ENCODE measurements around the gene OPRL1. TPM values are rescaled to one million over a fixed set of nuclear protein-coding genes. Genes with fewer than 3 reads are reported as not detected.

The OPRL1 gene
- total RNA-seq, 4 donors from 2014 or later: 0.15 to 0.88 (median 0.28) TPM

- DNase-seq (ENCODE audit: low spot score in 2 of 2): no peak
- H3K4me3 ChIP-seq (ENCODE audit: low read depth, poor library complexity, severe bottlenecking): no peak overlapping the region
- intact Hi-C loops (cut with DNase I; ENCODE audit: low total_unique reads): no loop called here
- WGBS, 2 donors: 40 to 62% methylated on average over 3 to 6 of the region's 16 CpGs
- TF ChIP-seq POLR2A (IDR thresholded peaks at IDR 0.05) (no peak), CTCF (IDR thresholded peaks at IDR 0.05) (no peak)
Observed at GRCh38 chr20:64049878-64050260, 30.0 kb upstream of the OPRL1 start.

- WGBS, 2 donors: 67 to 68% methylated on average over 18 to 19 of the region's 23 CpGs
- no peak for DNase-seq (ENCODE audit: low spot score in 2 of 2)
- no peak overlapping the region for H3K4me3 ChIP-seq (ENCODE audit: low read depth, poor library complexity, severe bottlenecking)
- intact Hi-C loops (cut with DNase I; ENCODE audit: low total_unique reads): no loop called here
- TF ChIP-seq POLR2A (IDR thresholded peaks at IDR 0.05): no peak
- no peak for TF ChIP-seq CTCF (IDR thresholded peaks at IDR 0.05)
Observed at GRCh38 chr20:64050261-64051032, 29.4 kb upstream of the OPRL1 start.

- H3K4me3 ChIP-seq (ENCODE audit: low read depth, poor library complexity, severe bottlenecking): no peak overlapping the region
- TF ChIP-seq POLR2A (IDR thresholded peaks at IDR 0.05) (no peak), CTCF (IDR thresholded peaks at IDR 0.05) (no peak)
- WGBS, 2 donors: 68 to 83% methylated on average over 10 to 11 of the region's 11 CpGs
- DNase-seq (ENCODE audit: low spot score in 2 of 2): no peak
- intact Hi-C loops (cut with DNase I; ENCODE audit: low total_unique reads): no loop called here
Observed at GRCh38 chr20:64051033-64051452, 28.8 kb upstream of the OPRL1 start.

DNA sequence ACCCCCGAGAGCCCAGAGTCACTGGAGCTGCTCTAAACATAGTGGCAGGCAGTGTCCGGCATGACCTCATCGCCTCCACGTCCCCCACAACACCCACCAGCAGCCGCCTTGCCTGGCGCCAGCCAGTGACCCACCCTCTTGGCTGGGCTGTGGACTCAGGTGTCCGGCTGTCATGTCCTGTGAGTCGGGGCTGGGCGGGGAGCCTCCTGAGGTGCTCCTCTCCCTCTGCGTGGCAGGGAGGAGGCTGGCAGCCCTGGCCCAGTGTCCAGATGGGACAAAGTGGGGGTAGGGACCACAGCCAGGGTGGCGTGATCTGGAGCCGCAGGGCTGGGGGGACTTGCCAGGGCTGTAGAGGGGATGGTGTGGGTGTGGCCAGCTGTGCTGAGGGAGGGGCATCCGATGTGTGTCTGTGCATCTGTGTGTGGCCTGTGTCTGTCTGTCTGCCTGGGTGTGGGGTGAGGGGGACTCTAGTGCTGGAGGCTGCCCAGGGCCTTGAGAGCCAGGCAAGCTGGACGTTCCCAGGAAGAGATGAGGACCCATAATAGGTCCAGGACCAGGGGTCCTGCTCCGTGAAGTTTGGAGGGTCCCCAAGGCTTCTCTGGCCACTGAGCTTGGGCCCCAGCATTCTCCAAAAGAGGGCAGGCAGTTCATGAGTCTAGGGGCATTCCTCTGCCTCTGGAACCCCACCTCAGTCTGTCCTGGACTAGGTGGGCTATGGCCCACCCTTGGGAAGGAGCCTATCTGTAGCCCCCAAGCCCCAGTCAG is 28.1 kb upstream of the OPRL1 start:
- TF ChIP-seq CTCF (IDR thresholded peaks at IDR 0.05) (no peak), POLR2A (IDR thresholded peaks at IDR 0.05) (no peak)
- DNase-seq (ENCODE audit: low spot score in 2 of 2): no peak
- H3K4me3 ChIP-seq (ENCODE audit: low read depth, poor library complexity, severe bottlenecking): no peak overlapping the region
- WGBS, 2 donors: 82 to 83% methylated on average over 12 to 13 of the region's 15 CpGs
- intact Hi-C loops (cut with DNase I; ENCODE audit: low total_unique reads): no loop called here

GRCh38 chr20:64052326-64052722 is 27.6 kb upstream of the OPRL1 start:
- TF ChIP-seq CTCF (IDR thresholded peaks at IDR 0.05) (no peak), POLR2A (IDR thresholded peaks at IDR 0.05) (no peak)
- no peak overlapping the region for H3K4me3 ChIP-seq (ENCODE audit: low read depth, poor library complexity, severe bottlenecking)
- WGBS, 2 donors: 81 to 93% methylated on average over 10 of the region's 10 CpGs
- no peak for DNase-seq (ENCODE audit: low spot score in 2 of 2)
- intact Hi-C loops (cut with DNase I; ENCODE audit: low total_unique reads): no loop called here

Measured in lower leg skin (tissue), 4 donors.